NCI-H748 (cell line): ENCODE results near the gene AKAP6.

Experiments
- DNase-seq: peaks from one replicate; lab custom pipeline; 2025; ENCODE audit not compliant: unreplicated experiment; lab: John Stamatoyannopoulos, UW

AKAP6 gene

GRCh38 chr14:32661216-32661615 is 332.1 kb downstream of the AKAP6 start:
- DNase-seq = no peak

GRCh38 chr14:32662211-32662610 is 333.1 kb downstream of the AKAP6 start:
- no peak for DNase-seq

GRCh38 chr14:32666308-32666707 is 337.2 kb downstream of the AKAP6 start:
- no peak for DNase-seq

GRCh38 chr14:32667287-32667686 is 338.2 kb downstream of the AKAP6 start:
- no peak for DNase-seq

GRCh38 chr14:32667791-32668190 is 338.7 kb downstream of the AKAP6 start:
- DNase-seq = no peak

- DNase-seq = no peak
Observed at GRCh38 chr14:32669391-32669790, 340.3 kb downstream of the AKAP6 start.

GRCh38 chr14:32675433-32675832 is 346.3 kb downstream of the AKAP6 start:
- DNase-seq = no peak

- no peak for DNase-seq
Observed at GRCh38 chr14:32677129-32677780, 348.2 kb downstream of the AKAP6 start.

- DNase-seq = no peak
Observed at GRCh38 chr14:32678088-32678487, 349.0 kb downstream of the AKAP6 start.

GRCh38 chr14:32679927-32680612 is 351.0 kb downstream of the AKAP6 start:
- peak; percentile 69 for DNase-seq

- no peak for DNase-seq
Observed at GRCh38 chr14:32681598-32681997, 352.5 kb downstream of the AKAP6 start.

- DNase-seq = peak; percentile 23
Observed at GRCh38 chr14:32682214-32682613, 353.1 kb downstream of the AKAP6 start.

GRCh38 chr14:32683679-32684078 is 354.6 kb downstream of the AKAP6 start:
- no peak for DNase-seq

- DNase-seq = no peak
Observed at GRCh38 chr14:32688941-32689340, 359.8 kb downstream of the AKAP6 start.

- no peak for DNase-seq
Observed at GRCh38 chr14:32692441-32692840, 363.3 kb downstream of the AKAP6 start.

- DNase-seq = peak; percentile 59
Observed at GRCh38 chr14:32693114-32693513, 364.0 kb downstream of the AKAP6 start.

GRCh38 chr14:32694795-32695449 is 365.8 kb downstream of the AKAP6 start:
- DNase-seq = peak; percentile 92

GRCh38 chr14:32696325-32697091 is 367.4 kb downstream of the AKAP6 start:
- no peak for DNase-seq

- DNase-seq = no peak
Observed at GRCh38 chr14:32697114-32697513, 368.0 kb downstream of the AKAP6 start.

GRCh38 chr14:32697704-32698103 is 368.6 kb downstream of the AKAP6 start:
- DNase-seq = no peak

- DNase-seq = no peak
Observed at GRCh38 chr14:32698831-32699230, 369.7 kb downstream of the AKAP6 start.
